DMS153 treated with DMSO at 0.1 percent for 48 hours (cell line): ENCODE data around the gene ZNF76.

Source experiments
- DNase-seq: peaks from one replicate; lab custom pipeline; 2025; ENCODE audit not compliant: unreplicated experiment; lab: John Stamatoyannopoulos, UW

ZNF76 gene

DNA sequence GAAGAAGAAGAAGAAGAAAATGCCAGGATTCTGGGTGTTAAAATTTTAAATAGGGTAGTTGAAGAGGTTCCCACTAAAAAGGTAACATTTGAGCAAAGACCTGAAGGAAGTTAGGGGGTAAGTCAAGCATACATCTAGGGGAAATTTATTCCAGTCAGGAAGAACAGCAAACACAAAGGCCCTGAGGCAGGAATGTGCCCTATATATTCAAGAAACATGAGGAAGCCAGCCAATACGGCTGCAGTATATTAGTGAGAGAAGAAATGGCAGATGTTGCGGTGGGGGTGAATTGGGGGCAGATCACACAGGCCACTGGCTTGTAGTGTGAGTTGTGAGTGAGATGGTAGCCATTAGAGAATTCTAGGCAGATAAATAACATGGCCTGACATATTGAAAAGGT lies 6.0 kb downstream of the ZNF76 start:
- no peak for DNase-seq

GRCh38 chr6:35267446-35267845 lies 7.9 kb downstream of the ZNF76 start:
- DNase-seq: no peak

- no peak for DNase-seq
Measured at GRCh38 chr6:35267897-35268296, 8.4 kb downstream of the ZNF76 start.

DNA sequence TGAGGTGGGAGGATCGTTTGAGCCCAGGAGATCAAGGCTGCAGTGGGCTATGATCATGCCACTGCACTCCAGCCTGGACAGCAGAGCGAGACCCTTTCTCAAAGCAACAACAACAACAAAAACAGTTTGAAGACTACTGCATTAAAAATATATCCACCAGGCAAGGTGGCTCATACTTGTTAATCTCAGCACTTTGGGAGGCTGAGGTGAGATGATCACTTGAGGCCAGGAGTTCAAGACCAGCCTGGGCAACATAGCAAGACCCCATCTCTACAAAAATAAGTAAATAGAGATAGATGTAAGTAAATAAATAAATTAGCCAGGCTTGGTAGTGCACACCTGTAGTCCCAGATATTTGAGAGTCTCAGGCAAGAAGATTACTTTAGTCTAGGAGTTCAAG lies 12.5 kb downstream of the ZNF76 start:
- DNase-seq: no peak

DNA sequence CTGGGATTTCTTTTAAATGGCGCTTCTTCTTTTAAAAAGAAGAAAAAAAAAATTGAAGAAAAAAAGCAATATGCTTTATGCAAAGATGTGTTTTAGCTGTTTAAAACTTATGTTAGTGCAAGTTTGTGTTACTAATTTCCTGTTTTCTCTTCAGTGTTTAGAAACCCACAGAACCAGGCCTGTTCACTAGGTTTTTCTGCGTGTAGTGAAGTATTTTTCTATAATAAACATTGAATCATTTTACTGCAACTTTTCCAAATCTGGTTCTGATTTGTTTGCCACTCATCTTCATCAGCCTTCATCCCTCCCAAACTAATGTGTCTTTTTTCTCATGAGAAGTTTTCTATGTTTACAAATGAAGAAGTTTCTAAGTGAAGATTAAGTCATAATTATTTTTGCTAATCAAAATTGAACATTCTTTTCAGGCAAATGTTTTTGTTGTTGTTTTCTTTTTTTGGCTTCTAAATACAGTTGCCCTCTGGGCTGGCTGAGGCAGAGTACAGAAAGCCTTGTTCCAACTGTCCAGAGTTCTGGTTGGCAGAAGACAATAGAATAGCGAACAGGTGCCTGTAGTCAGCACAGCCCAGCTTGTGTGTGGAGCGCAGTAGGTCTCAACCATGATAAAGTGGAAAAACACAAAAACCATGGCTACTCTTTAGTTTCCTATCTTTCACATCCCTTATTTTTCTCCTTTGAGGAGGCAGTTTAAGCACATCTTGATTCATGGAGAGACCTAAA lies 14.5 kb downstream of the ZNF76 start:
- no peak for DNase-seq

DNA sequence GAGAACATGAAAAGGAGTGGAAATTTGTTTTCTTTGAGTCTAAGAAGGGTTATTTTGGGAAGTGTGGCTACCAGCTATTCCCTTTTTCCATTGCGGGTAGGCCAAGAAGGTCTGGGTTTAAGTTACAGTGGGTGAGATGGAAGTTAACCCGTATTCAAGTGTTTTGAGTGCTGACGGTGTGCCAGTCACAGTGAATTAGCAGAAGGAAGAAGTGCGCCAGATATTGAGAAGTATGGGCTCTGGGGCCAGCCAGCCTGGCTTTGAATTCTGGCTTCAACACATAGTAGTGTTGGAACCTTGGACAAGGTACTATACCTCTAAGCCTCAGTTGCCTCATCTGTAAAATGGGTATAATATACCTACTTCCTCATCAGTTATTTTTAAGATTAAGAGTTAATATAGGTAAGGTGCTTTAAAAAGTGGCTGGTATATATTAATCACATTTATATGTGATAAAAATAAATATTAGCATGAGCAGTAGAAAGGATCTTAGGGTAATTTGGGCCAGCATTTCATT lies 16.3 kb downstream of the ZNF76 start:
- no peak for DNase-seq

DNA sequence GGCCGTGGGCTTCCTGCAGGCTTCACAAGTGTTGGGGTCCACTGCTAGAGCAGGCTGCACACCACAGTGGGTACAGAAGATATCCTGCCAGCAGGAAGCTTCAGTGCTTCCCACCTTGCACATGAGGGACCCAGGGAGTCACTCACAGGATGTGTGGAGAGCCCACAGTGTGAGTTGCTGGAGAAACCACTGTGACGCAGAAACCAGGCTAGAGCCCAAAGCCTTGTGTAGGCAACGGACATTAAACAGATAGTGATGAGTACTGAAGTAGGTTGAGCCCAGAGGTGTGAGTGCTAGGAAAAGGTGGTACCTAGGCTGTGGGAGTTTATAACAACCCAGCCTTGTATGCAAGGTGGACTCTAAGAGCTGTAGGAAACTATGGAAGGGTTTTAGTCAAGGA lies 19.2 kb downstream of the ZNF76 start:
- DNase-seq: no peak

- no peak for DNase-seq
Measured at GRCh38 chr6:35280903-35281302, 21.4 kb downstream of the ZNF76 start.

GRCh38 chr6:35282472-35282871 lies 22.9 kb downstream of the ZNF76 start:
- DNase-seq: no peak

DNA sequence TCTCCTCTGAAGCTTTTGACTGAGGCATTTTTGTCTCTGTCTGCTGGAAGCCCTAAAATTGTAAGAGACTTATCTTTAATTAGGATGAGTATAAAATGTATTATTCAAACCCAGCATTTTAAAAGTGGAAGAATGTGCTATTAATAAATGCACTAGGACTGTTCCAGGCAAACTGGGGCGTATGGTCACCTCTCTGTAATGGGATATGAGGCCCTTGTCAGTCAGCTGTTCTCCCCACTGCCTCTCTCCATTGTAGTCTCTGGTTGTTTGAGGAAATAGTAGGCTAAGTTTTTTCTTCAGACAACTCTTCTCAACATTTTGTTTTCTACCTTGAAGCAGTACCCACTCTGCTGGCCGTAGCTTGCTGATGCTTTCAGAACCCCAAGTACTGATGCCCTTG lies 23.8 kb downstream of the ZNF76 start:
- DNase-seq: no peak

- no peak for DNase-seq
Measured at GRCh38 chr6:35287671-35288396, 28.3 kb downstream of the ZNF76 start.

GRCh38 chr6:35288834-35289233 lies 29.3 kb downstream of the ZNF76 start:
- DNase-seq: no peak

DNA sequence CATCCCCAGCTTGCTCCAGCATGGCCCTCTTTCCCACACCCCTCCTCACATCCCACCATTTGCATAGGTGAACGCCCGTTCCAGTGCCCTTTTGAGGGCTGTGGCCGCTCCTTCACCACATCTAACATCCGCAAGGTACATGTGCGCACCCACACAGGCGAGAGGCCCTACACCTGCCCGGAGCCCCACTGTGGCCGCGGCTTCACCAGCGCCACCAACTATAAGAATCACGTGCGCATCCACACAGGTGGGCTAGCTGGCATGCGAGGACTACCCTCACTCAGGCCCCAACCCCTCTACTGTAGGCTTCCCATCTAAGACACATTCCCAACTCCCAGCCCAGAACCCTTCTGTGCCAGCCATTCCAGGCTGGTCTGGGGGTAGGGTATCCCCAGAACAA lies 32.0 kb downstream of the ZNF76 start:
- no peak for DNase-seq

- no peak for DNase-seq
Measured at GRCh38 chr6:35292494-35292893, 33.0 kb downstream of the ZNF76 start.

GRCh38 chr6:35293681-35294080 lies 34.1 kb downstream of the ZNF76 start:
- DNase-seq: no peak

GRCh38 chr6:35294308-35294945 lies 34.9 kb downstream of the ZNF76 start:
- DNase-seq: peak; percentile 55

DNA sequence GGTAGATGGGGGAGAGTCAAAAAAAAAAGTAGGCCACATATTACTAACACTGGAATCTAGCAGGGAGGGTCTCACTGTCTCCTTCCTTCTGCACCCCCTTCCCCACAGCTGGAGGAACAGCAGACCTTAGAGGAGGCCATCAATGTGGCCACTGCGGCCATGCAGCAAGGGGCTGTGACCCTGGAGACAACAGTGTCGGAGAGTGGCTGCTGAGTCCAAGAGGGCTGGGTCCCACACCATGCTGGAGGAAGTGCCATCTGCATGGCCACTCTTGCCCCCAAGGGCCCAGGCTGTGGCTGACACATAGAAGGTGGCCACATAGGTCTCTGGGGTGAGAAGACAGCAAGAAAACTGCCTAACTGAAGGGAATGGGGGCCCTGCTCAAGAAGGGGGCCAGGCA lies 35.5 kb downstream of the ZNF76 start:
- no peak for DNase-seq

DNA sequence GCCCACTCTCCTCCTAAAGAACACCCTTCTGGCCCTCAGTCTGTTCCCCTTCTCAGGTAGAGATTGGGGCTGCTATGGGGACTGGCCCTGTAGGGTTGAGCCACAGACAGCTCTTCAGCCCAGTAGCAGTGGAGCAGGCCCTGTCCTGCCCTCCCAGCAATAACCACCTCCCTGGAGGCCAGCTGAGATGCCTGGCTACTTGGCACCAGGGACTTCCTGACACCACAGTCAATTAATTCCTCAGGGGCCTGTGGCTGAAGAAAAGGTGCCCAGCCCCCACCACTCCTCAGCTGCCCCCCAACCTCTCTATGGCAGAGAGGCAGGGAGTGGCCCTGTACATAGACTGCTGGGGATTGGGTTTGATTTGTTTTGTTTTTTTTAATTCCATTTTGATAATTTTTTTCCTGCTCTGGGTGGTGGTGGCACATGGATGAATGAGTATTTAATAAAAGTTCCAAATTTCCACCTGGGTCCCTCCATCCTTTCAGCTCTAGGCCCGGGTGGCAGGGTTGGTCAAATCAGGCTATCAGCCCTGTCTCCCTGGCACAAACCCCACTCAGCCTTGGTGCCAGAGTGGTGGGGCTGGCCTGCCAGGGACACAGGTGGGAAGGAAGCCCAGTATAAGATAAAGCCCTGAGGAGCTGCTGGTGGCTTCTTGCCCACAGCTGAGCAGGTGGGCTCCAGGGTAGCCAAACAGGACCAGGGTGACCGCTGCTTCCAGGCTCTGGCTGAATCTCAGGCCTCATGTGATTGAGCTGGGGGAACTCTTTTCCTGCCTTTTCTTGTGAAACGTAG lies 36.2 kb downstream of the ZNF76 start:
- DNase-seq: no peak

DNA sequence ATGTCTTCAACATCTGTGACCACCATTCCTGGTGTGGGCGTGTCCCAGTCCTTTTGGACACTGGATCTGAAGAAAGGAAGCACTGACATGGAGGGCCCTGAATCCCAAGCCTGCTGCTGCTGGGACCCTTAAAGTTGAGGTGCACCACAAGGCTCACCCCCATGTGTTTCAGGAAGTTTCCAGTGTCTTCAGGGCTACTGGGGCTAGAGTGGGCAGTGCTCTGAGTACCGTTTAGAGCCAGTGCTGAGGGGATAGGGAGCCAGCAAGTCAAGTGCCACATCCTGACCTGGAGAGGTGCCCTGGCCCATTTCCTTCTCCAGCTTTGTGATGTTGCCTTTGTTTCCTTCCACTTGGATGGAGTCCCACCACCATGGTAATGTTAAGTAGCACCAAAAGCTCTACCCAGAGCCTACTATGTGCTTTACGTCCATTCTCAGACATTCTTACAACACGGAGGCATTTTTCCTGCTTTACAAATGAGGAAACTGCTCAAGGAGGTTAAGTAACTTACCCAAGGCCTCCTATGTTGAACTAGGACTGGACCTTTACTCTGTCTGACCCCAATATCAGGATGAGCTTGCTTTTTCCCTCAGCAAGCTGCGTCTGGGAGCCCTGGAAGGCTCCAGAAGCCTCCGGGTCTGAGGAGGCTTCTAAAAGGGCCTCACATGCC lies 37.5 kb downstream of the ZNF76 start:
- no peak for DNase-seq

DNA sequence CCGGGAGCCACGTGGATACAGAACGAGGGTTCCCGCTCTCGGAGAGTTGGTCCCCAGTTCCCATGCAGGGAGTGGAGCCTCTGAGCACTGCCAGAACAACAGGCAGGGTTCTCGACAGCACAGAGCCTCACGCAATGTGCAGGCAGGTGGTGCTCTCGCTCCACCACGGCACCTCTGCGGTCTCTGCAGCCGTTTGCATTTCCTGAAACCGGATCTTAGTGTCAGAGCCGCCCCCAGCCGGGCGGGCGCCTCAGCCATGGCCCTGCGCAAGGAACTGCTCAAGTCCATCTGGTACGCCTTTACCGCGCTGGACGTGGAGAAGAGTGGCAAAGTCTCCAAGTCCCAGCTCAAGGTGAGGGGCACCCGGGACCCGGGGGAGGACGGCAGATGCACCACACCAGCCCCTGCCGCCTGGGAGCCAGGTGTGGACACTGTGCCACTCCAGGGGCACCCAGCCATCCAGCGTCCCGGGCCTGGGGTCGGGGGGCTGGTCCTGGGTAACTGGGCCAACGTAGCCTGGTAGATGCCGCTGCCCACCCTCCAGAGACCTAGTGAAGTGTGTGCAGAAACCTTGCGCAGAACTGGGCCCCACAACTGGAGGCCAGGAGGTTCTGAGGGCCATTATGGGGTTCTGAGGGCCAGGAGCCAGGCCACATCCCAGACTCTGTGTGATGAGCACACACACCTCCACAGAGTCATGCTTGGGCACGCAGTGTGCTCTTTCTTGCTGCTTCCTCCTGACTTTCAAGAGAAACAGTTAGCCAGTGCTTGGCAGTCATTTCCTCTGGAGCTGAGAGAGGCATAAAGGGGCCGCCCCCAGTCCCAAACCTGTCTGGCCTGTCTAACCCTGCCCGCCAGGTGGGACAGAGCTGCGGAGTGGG lies 38.3 kb downstream of the ZNF76 start, which contains the start of gene DEF6:
DEF6 (plus strand) TSS at position 218 of the 881 bp plus-strand sequence; CDS start at position 257, 39 bp downstream.
- DNase-seq: peak; percentile 89
